K562 (cell line): ENCODE results near the gene CBX3. TPM values are rescaled to one million over a fixed set of nuclear protein-coding genes. Genes with fewer than 3 reads are reported as not detected.

ENCODE experiments used
- ARID3A ChIP-seq: IDR thresholded peaks from 2 replicates; pipeline ENCODE4 v1.6.1; 2012; ENCODE audit warnings: low read depth, low read length, improper control_type of control experiment, borderline replicate concordance
- BACH1 ChIP-seq: fragments of 200-800 bp; sonication (Bioruptor generic); IDR thresholded peaks from 2 replicates; pipeline ENCODE4 v1.6.1; 2016; ENCODE audit warnings: missing genetic modification characterization, missing compliant biosample characterization
- CLOCK ChIP-seq: fragments of 250-450 bp; sonication (Bioruptor Pico); IDR thresholded peaks from 2 replicates; pipeline ENCODE4 v1.4.0; 2020; ENCODE audit warnings: mild to moderate bottlenecking, moderate library complexity, borderline replicate concordance
- CUX1 ChIP-seq: fragments of 200-800 bp; sonication (Bioruptor generic); IDR thresholded peaks from 2 replicates; pipeline ENCODE4 v1.6.1; 2016; ENCODE audit warnings: missing genetic modification characterization, missing compliant biosample characterization
- EP300 ChIP-seq: IDR thresholded peaks from 2 replicates; pipeline ENCODE4 v1.6.1; 2012; ENCODE audit warnings: low read length, improper control_type of control experiment
- MXI1 ChIP-seq: IDR thresholded peaks from 2 replicates; pipeline ENCODE4 v1.6.1; 2011; ENCODE audit warnings: low read depth, mild to moderate bottlenecking, improper control_type of control experiment, low read length
- PREB ChIP-seq: sonication (generic); formaldehyde crosslinking; IDR thresholded peaks from 2 replicates; pipeline ENCODE4 v1.8.1; 2023; ENCODE audit warnings: mild to moderate bottlenecking, missing genetic modification reagents
- RNF2 ChIP-seq: sonication (generic); IDR thresholded peaks from 2 replicates; pipeline ENCODE4 v1.6.1; 2016
- SREBF1 ChIP-seq: fragments of 150-350 bp; IDR thresholded peaks from 2 replicates; pipeline ENCODE4 v1.6.1; 2014; ENCODE audit warnings: antibody characterized with exemption, low read depth, low read length, borderline replicate concordance
- TAL1 ChIP-seq: fragments of 450-650 bp; IDR thresholded peaks from 2 replicates; pipeline ENCODE4 v1.6.1; 2016; ENCODE audit warnings: mild to moderate bottlenecking
- TFAP4 ChIP-seq: sonication (generic); formaldehyde crosslinking; IDR thresholded peaks from 2 replicates; pipeline ENCODE4 v1.8.0; 2022; ENCODE audit warnings: missing genetic modification reagents, mild to moderate bottlenecking, moderate library complexity, borderline replicate concordance
- ZNF512 ChIP-seq: IDR thresholded peaks from 2 replicates; pipeline ENCODE4 v1.6.1; 2016; ENCODE audit warnings: missing genetic modification characterization, missing compliant biosample characterization
- polyA plus RNA-seq, 8 experiments: library from polyadenylated mRNA; depleted of rRNA in 4 of 8; stranded (reverse) in 5 of 8; unstranded in 3 of 8; fragments of >200 nt; fragmentation: Nextera tagmentation in 2 of 8; fragmentation: Illumina TruSeq in 1 of 8; extraction: Ambion mirVana in 2 of 8; extraction: Trizol in 1 of 8; gene quantifications; 2 replicates each; pipeline versions ENCODE4 v1.2.1 to v1.2.3, GENCODE V29; 2011 to 2014; ENCODE audit warnings: inconsistent platforms in 1 of 8, missing spikeins in 1 of 8
- total RNA-seq, 7 experiments: library from RNA; depleted of rRNA in 6 of 7; stranded (reverse); fragments of >200 nt in 6 of 7; fragmentation: Illumina TruSeq in 2 of 7; extraction: Trizol in 2 of 7; gene quantifications; 2 replicates each; pipeline versions ENCODE4 v1.2.1 to v1.2.3, GENCODE V29; 2011 to 2021; ENCODE audit warnings: low replicate concordance in 1 of 7

The CBX3 gene
- total and polyA plus RNA-seq, 9 of the 15 experiments (the other 6 are each of a cell fraction or from before 2014, with no cell fraction given) = 198 to 413 (median 328) TPM

- no peak for TF ChIP-seq ZNF512 (tag)
- no peak for TF ChIP-seq EP300
- TF ChIP-seq SREBF1 = no peak
- TF ChIP-seq TAL1 = 0 out of 2 replicates have a peak, but pooled peaks have one; percentile 9
- no peak for TF ChIP-seq MXI1
- TF ChIP-seq CUX1 (CRISPR knock-in tag) = no peak
- TF ChIP-seq CLOCK (CRISPR knock-in tag) = no peak
- TF ChIP-seq ARID3A = no peak
- no peak for TF ChIP-seq PREB (CRISPR knock-in tag)
- peak; percentile 74 for TF ChIP-seq RNF2
- TF ChIP-seq BACH1 (tag) = no peak; the same call in 1 of the 2 replicates
- TF ChIP-seq TFAP4 (CRISPR knock-in tag) = peak; percentile 23
Observed at GRCh38 chr7:26201247-26202018, at the start of gene CBX3 (continued).
